PC-3 (cell line): ENCODE results near the gene CGNL1.

Experiments
- CTCF ChIP-seq: fragments of 300-600 bp; sonication (generic); conservative IDR thresholded peaks from 2 replicates; pipeline ENCODE4 v1.5.1; 2017; ENCODE audit warnings: antibody characterized with exemption, low read depth, mild to moderate bottlenecking, low read length
- EZH2 ChIP-seq: fragments of 300-600 bp; sonication (generic); IDR thresholded peaks from one replicate; pipeline ENCODE4 v1.6.1; 2017; ENCODE audit warnings: antibody characterized with exemption, mild to moderate bottlenecking, low read length; ENCODE audit not compliant: unreplicated experiment
- EZH2phosphoT487 ChIP-seq: fragments of 300-600 bp; sonication (generic); IDR thresholded peaks from 2 replicates; pipeline ENCODE4 v1.6.1; 2018; ENCODE audit warnings: mild to moderate bottlenecking, antibody characterized with exemption, low read length, borderline replicate concordance

- TF ChIP-seq CTCF, result no peak
- no peak for TF ChIP-seq EZH2
- TF ChIP-seq EZH2phosphoT487, result no peak
These were observed 85.2 kb downstream of the CGNL1 start for GRCh38 chr15:57461541-57461940.
